GM19328 (cell line): ENCODE measurements around the gene HSF4.

ENCODE experiments used
- ATAC-seq: cut with Tn5 transposase; IDR thresholded peaks from one replicate; pipeline ENCODE4 v1.9.1; 2021; ENCODE audit warnings: mild to moderate bottlenecking, moderate library complexity; ENCODE audit not compliant: unreplicated experiment

Gene HSF4

DNA sequence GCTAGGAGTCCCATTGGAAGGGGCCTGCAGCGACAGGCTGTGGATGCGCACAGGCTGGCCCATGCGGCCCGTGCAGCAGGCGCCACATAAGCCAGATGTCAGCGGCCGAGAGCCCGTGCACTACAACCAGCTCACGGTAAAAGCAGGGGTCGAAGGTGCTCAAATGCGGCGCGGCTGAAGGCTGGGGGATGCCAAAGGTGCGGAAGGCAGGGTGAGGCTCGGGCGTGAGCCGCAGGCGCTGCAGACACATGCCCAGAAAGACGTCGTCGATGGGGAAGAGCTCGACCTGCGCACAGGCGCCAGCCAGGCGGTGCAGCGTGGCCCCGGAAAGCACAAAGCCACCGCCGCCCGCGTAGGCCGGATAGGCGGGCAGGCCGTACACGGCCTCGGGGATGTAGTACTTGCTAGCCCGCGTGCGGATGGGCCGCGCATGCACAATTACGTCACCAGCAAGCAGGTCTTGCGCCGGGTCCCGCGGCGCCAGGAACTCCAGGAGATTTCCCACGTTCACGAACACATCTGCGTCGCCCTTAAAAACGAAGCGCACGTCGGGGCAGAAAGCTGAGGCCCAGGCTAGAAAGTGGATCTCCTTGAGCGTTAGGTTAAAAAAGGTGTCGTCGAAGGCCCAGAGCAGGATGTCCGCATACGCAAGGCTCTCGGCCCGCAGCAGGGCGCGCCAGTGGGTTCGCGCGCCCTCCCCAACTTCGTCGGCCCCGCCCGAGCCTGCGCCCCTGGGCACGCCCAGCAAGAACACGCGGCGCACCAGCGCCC, 15.1 kb upstream of the HSF4 start:
- no peak for ATAC-seq

DNA sequence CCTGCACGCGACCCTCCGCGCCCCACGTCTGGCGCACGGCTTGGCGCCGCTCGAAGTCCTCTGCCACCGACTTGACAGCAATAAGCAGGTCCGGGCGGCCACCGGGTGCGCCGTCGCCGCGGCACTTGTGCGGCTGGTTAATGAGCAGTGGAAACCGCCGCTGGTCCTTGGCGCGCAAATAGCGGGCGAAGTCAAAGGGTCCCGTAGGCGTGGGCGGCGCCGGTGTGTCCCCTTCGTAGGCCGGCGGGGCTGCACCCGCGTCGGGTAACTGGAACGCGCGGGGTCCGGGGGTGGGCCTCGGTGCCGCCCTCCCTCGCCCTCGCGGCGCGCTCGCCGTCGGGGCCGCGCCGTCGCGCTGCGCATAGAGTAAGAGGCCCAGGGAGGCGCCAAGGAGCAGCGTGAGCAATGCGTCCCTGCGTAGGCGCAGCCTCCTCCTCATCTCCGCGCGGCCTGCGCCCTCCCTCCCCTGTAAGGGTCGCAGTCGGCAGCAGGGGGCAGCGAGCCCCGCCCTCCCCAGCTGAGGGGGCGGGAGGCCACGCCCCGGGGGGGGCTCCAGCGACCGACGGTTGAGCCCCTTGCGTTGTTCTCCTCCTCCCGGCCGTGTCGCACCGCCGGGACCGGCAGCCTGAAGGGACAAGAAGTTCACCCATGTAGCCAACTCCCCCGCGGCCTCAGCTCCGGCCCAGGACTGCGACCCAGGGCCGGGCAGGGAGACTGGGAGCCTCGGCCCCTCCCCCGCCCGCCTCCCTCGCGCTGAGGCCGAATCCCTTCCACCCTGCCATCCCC, 14.3 kb upstream of the HSF4 start:
- ATAC-seq, result no peak

DNA sequence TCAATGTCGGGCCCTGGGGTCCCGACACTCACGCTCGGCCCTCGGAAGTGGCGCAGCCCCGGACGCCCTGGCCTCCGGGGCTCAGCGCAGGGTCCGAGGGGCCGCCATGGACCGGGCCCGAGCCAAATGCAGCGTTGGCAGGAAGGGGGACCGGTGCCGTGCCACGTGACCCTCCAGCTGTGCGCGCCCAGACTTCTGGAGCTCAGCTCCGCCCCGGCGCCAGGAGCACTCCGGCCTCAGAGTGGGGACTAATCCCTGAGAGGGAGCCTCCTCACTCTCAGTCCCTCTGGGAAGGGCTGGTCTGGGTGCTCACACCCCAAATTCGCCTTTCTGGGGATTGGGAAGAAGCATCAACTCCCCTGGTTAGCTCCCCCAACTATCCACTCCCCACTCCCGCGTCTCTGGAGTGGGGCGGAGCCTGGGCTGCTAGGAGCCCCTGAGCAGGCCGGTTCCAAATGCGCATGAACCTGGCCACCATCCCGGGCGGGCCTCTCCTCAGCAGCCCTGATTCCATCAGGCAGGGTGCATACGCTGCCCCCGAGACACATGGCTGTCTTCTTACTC, 13.6 kb upstream of the HSF4 start, which contains the start of gene B3GNT9:
Gene B3GNT9 (minus strand): TSS at position 166 of the 564 bp plus-strand sequence. CDS start 513 bp downstream, outside the sequence.
- no peak for ATAC-seq

DNA sequence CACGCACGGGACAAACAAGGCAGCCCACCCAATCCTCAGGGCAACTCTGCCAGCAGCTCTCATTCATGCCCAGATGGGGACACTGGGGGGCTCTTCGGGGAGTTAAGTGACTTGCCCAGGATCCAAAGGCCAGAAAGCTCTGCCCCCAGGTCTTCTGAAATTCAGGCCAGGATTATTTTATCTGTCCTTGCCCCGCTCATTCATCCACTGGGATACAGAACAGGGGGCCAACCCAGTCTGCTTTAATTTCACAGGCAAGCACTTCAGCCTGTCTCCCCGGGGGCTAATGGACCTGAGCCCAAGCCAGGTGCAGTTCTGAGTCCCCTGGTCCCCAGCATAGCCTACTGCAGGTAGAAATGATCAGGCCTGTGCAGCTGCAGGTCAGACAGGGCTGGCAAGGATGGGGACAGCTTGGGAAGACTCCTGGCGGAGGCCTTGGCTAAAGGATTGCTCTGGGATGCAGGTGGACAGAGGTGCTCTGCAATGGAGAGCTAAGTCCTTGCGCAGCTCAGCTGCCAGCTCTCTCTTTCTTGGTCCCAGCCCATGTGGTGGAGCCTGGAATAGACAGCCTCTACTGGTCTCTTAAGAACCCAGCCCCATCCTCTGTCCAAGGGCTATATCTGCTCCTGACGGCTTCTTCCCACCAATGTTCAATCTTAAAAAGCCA, 13.0 kb upstream of the HSF4 start:
- ATAC-seq, result no peak

DNA sequence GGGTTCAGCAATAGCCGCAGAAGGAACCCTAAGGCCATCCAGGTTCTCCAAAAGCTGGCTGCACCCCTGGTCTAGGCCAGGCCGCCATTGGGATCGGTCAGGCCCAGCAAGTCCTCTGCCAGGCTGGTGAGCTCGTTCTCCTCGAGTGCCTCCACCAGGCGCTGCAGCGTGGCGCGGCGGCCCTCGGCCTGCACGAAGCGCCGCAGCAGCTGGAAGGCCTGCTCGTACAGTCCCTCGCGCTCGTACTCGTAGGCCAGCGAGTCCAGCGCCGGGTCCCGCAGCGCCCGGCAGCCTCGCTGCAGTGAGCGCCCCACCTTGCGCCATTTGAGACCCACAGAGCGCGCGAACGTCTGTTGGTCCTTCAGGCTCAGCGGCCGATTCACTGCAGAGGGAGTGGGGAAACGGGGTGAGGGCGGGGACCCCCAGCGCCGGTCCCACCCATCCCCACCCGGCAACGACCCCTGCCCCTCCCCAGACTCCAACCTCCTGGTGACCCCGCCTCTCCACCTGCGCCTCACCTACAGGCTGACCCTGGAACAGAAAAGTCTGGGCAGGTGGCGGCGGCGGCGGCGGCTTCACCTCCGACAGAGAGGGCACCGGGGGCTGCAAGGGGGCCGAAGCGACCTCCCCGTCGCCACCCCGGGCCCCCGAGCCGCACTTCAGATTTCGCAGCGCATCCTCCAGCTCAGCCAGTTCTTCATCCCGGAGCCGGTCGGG, 9.8 kb upstream of the HSF4 start:
- ATAC-seq, result no peak

DNA sequence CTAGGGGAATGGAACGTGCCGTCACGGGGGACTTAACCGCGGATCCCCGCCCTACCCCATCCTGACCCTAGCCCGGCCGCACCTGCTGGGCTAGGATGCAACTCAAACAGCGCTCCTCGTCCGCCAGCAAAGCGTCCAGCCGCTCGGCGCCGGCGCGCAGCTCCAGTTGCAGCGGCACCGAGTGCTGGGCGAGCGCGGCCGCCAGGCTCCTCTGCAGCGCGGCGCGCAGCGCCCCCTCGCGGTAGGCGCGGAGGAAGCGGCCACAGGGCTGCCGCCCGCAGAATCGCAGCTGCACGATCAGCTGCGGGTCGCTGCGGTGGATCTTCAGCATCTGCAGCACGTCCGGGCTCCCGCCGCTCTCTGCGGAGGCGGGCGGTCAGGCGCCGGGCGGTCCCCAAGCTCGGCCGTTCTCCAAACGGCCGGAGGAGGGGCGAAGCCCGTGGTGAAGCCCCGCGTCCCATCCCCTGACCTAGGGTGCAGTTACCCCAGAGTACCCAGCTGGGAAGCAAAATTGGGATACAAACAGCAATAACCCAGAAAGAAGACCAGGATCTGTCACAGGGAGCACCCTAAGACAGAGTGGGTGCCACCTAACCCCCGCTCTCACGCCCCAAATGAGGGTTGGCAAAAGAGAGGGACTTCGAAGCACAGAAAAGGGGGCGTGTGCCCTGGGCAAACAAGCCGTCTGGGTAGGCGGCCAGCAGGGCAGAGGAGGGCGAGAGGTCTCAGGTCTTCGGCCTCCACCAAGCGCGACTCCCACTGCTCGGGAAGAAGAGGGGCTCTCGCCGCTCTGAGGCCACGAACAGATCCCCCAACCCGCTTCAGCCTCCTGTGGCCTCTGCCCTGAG, 9.0 kb upstream of the HSF4 start:
- ATAC-seq, result no peak

DNA sequence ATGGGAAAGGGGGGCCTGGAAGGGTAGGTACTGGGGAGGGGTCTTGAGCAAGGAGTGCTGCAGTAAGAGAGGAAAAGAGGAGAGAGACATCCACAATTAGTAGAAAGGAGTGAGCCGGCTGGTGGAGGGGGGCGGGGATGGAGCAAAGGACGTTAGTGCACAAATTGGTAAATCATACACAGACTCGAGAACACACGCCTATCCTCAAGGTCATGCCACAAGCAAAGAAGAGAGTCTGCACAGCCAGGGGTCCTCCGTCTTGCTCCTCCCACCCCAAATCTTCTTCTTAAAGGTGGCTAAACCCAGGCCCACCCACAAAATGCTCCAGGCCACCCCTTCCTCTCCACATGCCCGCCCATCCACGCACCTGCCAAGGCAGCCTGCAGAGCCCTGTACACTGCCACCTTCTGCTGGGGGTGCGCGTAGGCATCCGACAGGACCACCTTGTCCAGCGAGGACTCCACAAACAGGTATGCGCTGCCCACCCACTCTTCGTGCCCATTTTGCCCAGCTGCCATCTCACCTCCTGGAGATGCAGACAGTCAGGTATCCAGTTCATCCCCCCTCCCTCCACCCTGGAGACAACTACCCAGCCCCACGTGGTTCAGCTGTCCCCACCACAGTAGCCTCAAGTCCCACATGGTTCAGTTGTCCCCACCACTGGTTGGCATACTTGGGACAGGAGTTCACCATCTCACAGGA, 8.3 kb upstream of the HSF4 start:
- ATAC-seq, result no peak

DNA sequence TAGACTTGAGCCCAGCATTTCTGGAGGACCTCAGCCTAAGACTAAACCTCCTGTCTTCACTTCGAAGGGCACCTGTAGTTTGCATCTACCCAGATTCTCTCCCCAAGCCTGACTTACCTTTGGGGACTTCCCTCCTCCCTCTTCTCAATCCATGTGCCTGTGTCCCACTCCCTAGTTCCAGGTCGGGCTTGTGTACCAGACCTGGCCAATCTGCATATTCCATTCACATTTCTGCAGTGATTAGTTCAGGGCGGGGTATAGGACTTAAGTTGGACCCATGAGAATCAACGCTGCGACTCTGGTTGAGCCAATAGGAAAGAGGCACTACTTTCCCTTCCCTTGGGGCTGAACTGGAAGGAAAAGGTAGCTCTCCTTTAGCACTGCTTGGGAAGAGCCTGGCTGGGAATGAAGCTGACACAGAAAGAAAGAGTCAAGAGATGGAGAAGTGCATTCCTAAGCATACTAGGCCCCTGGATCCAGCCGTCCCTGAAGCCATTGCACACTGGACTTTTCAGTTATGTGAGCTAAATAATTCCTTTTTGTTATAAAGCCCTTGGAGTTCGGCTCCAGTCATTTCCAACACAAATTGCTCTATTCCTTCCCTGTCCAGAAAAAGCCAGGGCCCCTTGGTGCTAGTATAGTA, 7.3 kb upstream of the HSF4 start:
- no peak for ATAC-seq

DNA sequence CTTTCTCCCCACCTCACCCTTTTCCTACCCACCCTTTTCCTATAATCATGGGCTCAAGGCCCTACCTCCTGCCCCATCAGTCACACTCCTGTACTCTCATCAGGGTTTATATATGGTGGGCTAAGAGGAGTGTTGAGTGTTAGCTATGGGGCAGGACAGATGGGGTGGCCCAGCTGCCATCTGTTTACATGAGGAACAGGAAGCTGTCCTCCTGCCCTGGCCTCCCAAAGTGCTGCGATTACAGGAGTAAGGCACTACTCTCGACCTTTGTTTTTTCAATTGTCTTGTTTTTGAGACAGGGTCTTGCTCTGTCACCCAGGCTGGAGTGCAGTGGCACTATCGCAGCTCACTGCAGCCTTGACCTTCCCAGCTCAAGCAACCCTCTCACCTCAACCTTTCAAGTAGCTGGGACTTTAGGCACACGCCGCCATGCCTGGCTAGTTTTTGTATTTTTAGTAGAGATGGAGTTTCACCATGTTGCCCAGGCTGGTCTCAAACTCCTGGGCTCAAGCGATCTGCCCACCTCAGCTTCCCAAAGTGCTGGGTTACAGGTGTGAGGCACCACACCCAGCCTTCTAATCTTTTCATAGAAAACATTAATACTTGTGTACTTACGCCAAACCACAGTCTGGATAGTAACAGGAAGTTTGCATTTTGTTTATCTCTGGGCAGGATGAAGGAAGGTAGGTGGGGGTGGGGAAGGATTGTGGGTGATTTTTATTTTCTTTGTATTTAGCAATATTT, 6.5 kb upstream of the HSF4 start:
- ATAC-seq, result no peak

DNA sequence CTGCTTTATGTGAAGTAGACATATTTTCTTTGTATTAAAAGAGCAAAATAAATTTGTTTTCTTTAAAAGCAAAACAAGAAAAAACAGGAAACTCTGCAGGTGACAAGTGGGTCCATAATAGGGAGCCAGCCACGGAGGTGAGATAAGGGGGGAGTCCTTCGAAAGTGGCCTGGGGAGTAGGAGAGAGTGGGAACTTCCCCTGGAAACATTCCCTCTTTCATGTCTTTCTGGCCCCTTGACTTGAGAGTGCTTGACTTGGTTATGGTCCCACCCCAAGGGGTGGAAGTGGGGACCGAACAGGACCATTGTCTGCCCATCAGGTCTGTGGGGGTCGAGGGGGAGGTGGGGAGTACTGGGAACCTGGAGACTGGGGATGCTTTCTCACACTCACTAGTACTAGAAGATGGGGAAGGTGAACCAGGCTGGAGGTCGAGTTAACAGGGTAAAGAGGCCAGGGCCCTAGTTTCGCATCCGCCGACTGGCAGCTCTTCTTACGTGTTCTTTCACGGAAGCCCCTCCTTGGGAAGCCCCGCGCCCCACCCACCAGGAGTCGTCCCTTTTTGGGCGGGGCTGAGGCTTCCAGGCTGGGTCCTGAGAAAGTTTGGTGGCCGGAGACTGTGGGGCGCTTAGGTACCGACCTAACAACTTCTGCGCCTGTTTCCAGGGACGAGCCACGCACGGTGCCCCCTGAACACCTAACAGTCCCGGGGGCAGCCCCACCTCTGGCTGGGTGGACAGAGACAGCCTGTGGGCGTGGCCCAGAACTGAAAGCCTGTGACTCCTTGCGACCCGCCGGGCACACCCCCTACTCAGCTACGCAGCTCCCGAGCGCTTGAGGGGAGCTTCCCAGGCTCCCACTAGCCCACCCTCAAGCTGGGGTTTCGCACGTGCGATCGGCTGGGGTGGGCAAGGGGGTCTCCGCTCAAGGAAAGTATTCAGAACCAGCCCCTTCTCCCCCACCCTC, 5.6 kb upstream of the HSF4 start:
- no peak for ATAC-seq

DNA sequence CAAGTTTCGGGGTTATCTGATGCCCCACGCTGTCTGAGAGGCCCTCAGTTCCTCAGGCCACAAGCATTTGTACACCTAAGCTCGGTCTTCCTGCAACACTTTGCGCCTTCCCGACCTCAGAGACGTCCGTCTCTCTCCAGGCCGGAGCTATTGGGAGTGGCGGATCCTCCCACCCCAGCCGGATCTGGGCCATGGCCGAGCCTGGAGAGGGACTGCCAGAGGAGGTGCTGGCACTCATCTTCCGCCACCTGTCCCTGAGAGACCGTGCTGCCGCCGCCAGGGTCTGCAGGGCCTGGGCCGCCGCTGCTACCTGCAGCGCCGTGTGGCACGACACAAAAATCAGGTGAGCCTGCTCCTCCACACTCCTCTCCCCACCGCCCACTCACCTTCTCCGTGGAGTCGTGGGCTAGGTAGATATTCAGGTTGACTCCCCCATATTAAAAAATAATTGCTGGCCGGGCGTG, 2.9 kb upstream of the HSF4 start:
- ATAC-seq, result no peak

DNA sequence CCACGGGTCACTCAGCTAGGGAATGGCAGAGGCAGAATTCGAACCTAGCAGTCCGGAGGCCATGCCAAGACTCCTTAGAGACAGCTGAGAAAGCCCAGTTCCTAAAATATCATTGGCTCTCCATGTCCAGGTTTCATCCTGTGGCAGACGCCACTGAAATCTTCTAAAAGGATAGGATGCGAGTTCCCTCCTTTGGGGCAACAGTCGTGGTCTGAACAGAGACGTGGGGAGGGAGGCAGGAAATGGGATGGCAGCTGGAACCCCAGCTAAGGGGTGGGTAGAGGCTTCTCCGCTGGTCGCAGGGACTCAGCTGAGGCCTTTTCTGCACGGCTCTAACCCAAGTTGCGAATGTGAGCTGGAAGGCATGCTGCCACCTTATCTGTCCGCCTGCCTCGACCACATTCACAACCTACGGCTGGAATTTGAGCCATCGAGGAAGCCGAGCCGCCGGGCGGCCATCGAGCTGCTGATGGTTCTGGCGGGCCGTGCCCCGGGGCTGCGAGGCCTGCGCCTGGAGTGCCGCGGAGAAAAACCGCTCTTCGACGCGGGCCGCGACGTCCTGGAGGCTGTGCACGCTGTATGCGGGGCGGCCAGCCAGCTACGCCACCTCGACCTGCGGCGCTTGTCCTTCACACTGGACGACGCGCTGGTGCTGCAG, 1.9 kb upstream of the HSF4 start:
- no peak for ATAC-seq

DNA sequence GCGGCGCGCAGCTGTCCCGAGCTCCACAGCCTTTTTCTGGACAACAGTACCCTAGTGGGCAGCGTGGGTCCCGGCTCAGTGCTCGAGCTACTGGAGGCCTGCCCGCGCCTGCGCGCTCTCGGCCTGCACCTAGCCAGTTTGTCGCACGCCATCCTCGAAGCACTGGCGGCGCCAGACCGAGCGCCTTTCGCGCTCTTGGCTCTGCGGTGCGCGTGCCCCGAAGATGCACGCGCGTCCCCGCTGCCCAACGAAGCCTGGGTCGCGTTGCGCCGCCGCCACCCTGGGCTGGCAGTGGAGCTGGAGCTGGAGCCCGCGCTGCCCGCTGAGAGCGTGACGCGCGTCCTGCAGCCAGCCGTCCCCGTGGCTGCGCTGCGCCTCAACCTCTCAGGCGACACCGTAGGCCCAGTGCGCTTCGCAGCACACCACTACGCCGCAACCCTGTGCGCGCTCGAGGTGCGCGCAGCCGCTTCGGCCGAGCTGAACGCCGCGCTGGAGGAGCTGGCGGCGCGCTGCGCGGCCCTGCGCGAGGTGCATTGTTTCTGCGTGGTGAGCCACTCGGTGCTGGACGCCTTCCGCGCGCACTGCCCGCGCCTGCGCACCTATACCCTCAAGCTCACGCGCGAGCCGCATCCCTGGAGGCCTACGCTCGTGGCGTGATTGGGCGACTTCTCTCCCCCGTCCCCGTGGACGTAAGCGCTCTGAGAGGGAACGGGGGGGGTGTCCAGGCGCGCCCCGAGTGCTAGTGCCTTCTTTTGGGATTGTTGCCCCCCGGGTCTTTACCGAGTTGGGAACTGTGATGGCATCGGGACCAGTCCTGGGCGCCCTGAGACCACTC, 1.2 kb upstream of the HSF4 start:
- ATAC-seq, result no peak

DNA sequence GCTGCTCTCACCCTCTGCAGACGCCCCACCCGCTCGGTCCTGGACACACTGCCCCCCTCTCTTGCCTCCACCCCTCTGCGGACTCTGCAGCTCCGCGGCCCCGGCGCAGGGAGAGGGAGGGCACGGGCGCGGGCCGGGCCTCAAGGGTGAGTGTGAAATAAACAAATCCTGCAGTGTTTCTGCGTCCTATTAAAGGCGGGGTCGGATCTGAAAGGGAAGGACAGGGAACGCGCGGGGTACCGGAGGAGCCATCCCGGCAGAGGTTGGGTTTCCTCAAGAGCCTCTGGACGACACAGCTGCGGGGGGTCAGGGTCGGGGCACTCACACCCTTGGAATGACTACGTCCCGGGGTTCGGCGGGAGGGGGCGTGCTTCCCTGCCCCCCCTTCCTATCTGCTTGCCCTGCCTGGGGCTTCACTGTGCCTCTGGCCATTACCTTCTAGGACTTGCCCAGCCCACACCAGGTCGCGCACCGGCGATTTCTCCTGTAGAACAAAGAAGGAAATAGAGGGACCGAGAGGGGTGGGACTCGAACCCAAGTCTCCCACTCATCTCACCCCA, 466 bp upstream of the HSF4 start:
- ATAC-seq, result no peak
